ENCODE measurements around the gene RHOT2.

RHOT2 gene

GRCh38 chr16:645852-646678 lies 21.9 kb upstream of the RHOT2 start:
- no peak overlapping the region for H3K4me3 ChIP-seq (ENCODE audit: low read depth in 1 of 2, low read length in 1 of 2)
- H3K27ac ChIP-seq: no peak overlapping the region
- H3K9me3 ChIP-seq: no peaks in the 10 kb centered on the region
- no peak for TF ChIP-seq CTCF (IDR thresholded peaks at IDR 0.05)
- H3K27me3 ChIP-seq: no peaks in the 10 kb centered on the region
- no peaks in the 10 kb centered on the region for H3K36me3 ChIP-seq
- peaks cover 43 to 56% of the 10 kb centered on the region in 2 experiments for H3K4me1 ChIP-seq (ENCODE audit: control insufficient read depth in 1 of 2, insufficient read depth in 1 of 2, low read depth in 1 of 2, low read length in 1 of 2)

GRCh38 chr16:646679-647172 lies 21.2 kb upstream of the RHOT2 start:
- H3K4me1 ChIP-seq (ENCODE audit: control insufficient read depth in 1 of 2, insufficient read depth in 1 of 2, low read depth in 1 of 2, low read length in 1 of 2): peaks cover 38 to 50% of the 10 kb centered on the region in 2 experiments
- no peaks in the 10 kb centered on the region for H3K27me3 ChIP-seq
- no peak for TF ChIP-seq CTCF (IDR thresholded peaks at IDR 0.05)
- no peak overlapping the region for H3K27ac ChIP-seq
- H3K4me3 ChIP-seq (ENCODE audit: low read depth in 1 of 2, low read length in 1 of 2): no peak overlapping the region
- H3K9me3 ChIP-seq: no peaks in the 10 kb centered on the region
- H3K36me3 ChIP-seq: no peaks in the 10 kb centered on the region

GRCh38 chr16:647173-647902 lies 20.6 kb upstream of the RHOT2 start:
- Histone ChIP-seq H3K4me3 (ENCODE audit: low read depth in 1 of 2, low read length in 1 of 2) (no peak overlapping the region), H3K36me3 (no peaks in the 10 kb centered on the region), H3K9me3 (no peaks in the 10 kb centered on the region), H3K4me1 (ENCODE audit: control insufficient read depth in 1 of 2, insufficient read depth in 1 of 2, low read depth in 1 of 2, low read length in 1 of 2) (peaks cover 37 to 46% of the 10 kb centered on the region in 2 experiments), H3K27me3 (no peaks in the 10 kb centered on the region), H3K27ac (no peak overlapping the region)
- no peak for TF ChIP-seq CTCF (IDR thresholded peaks at IDR 0.05)

GRCh38 chr16:648071-648780 lies 19.7 kb upstream of the RHOT2 start:
- Histone ChIP-seq H3K27ac (peak overlapping the region; percentile 78), H3K4me3 (ENCODE audit: low read depth in 1 of 2, low read length in 1 of 2) (peak overlapping the region; percentile 80 to 84), H3K4me1 (ENCODE audit: control insufficient read depth in 1 of 2, insufficient read depth in 1 of 2, low read depth in 1 of 2, low read length in 1 of 2) (peaks cover 28 to 37% of the 10 kb centered on the region in 2 experiments), H3K36me3 (no peaks in the 10 kb centered on the region), H3K27me3 (no peaks in the 10 kb centered on the region), H3K9me3 (no peaks in the 10 kb centered on the region)
- no peak for TF ChIP-seq CTCF (IDR thresholded peaks at IDR 0.05)

GRCh38 chr16:648781-649589 lies 18.9 kb upstream of the RHOT2 start, which contains the start of gene WDR90:
Gene WDR90, plus strand, starts transcription at chr16:649365. Its CDS starts 52 bp downstream, at chr16:649417.
- H3K27ac ChIP-seq: peak within 1 kb of the TSS; percentile 78
- H3K9me3 ChIP-seq: no peaks in the 10 kb centered on the region
- TF ChIP-seq CTCF (IDR thresholded peaks at IDR 0.05): no peak
- H3K4me3 ChIP-seq (ENCODE audit: low read depth in 1 of 2, low read length in 1 of 2): peak within 1 kb of the TSS; percentile 80 to 84
- H3K4me1 ChIP-seq (ENCODE audit: control insufficient read depth in 1 of 2, insufficient read depth in 1 of 2, low read depth in 1 of 2, low read length in 1 of 2): peaks cover 21 to 31% of the 10 kb centered on the region in 2 experiments
- no peaks in the 10 kb centered on the region for H3K27me3 ChIP-seq
- no peaks in the 10 kb centered on the region for H3K36me3 ChIP-seq
